Neural crest cell (in vitro differentiated cells): ENCODE measurements around the gene CCDC34. TPM values are rescaled to one million over a fixed set of nuclear protein-coding genes. Genes with fewer than 3 reads are reported as not detected.

Source experiments
- DNase-seq: peaks from one replicate; pipeline ENCODE4 v3.0.0; 2021; ENCODE audit warnings: low read depth, mixed read lengths, low spot score
- H3K27ac Mint-ChIP-seq: one replicate; pipeline ENCODE4 v1.8.0; 2021; ENCODE audit warnings: mild to moderate bottlenecking, mixed read lengths; ENCODE audit not compliant: unreplicated experiment
- H3K27me3 Mint-ChIP-seq: 2 replicates; pipeline ENCODE4 v1.8.0; 2021; ENCODE audit warnings: low read depth, mild to moderate bottlenecking, mixed read lengths
- H3K36me3 Mint-ChIP-seq: 2 replicates; pipeline ENCODE4 v1.8.0; 2021; ENCODE audit warnings: low read depth, mild to moderate bottlenecking, mixed read lengths
- H3K4me1 Mint-ChIP-seq: 2 replicates; pipeline ENCODE4 v1.8.0; 2021; ENCODE audit warnings: mixed read lengths
- H3K4me3 Mint-ChIP-seq: one replicate; pipeline ENCODE4 v1.8.0; 2021; ENCODE audit warnings: mild to moderate bottlenecking, mixed read lengths
- H3K9me3 Mint-ChIP-seq: 2 replicates; pipeline ENCODE4 v1.8.0; 2021; ENCODE audit warnings: mixed read lengths
- total RNA-seq: library from RNA; stranded (reverse); gene quantifications from 2 replicates; pipeline ENCODE4 v1.2.1, GENCODE V29; 2021
- TF ChIP-seq, protein P1 (sequence below): fragments of 200-600 bp; sonication (generic); conservative IDR thresholded peaks from 2 replicates; pipeline ENCODE4 v1.5.0; 2021; ENCODE audit warnings: antibody characterized with exemption, mild to moderate bottlenecking

Gene CCDC34
- total RNA-seq, 1 donor from 2014 or later: 38.6 TPM

DNA sequence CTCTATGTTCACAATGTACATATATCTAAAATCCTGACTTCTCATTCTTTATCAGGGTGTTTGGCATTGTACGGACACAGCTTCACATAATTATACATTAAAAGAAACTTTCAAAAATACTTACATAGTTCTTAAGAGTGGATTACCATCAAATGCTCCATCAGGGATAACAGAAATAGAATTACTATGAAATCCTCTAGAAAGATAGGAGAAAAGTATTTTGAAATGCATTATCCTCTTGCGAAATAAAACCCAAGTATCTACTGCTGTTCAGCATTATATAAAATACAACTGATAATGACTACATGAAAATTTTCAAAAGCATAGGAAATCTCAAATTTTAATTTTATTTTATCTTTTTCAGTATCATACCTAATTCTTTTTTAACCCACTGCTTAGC is 17.8 kb upstream of the CCDC34 start:
- TF ChIP-seq, protein P1, sequence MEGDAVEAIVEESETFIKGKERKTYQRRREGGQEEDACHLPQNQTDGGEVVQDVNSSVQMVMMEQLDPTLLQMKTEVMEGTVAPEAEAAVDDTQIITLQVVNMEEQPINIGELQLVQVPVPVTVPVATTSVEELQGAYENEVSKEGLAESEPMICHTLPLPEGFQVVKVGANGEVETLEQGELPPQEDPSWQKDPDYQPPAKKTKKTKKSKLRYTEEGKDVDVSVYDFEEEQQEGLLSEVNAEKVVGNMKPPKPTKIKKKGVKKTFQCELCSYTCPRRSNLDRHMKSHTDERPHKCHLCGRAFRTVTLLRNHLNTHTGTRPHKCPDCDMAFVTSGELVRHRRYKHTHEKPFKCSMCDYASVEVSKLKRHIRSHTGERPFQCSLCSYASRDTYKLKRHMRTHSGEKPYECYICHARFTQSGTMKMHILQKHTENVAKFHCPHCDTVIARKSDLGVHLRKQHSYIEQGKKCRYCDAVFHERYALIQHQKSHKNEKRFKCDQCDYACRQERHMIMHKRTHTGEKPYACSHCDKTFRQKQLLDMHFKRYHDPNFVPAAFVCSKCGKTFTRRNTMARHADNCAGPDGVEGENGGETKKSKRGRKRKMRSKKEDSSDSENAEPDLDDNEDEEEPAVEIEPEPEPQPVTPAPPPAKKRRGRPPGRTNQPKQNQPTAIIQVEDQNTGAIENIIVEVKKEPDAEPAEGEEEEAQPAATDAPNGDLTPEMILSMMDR: no peak
- Mint-ChIP-seq H3K27me3 (no peaks in the 10 kb centered on the region), H3K9me3 (no peaks in the 10 kb centered on the region), H3K4me3 (no peak overlapping the region), H3K36me3 (peaks cover 17% of the 10 kb centered on the region), H3K27ac (no peak overlapping the region), H3K4me1 (no peaks in the 10 kb centered on the region)
- no peak for DNase-seq

DNA sequence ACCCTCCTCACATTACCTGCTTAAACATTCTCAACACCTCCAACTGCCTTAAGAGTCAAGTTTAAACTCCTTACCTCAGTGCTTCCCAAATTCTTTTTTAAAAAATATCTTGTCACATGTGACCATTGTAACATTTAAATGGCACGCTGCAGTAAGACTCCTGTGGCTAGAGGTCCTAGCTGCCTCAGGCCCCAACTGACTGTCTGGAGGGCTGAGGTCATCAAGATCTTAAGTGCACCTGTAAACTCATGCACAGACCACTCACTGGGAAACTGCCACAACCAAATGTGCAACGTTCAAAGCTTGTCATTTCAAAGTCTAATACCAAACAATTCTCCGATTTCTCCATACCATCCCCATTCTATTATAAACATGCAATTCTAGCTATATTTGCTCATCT is 16.4 kb upstream of the CCDC34 start:
- DNase-seq: no peak
- H3K27me3 Mint-ChIP-seq: no peaks in the 10 kb centered on the region
- no peak overlapping the region for H3K4me3 Mint-ChIP-seq
- H3K27ac Mint-ChIP-seq: no peak overlapping the region
- TF ChIP-seq, protein P1: no peak
- no peaks in the 10 kb centered on the region for H3K4me1 Mint-ChIP-seq
- no peaks in the 10 kb centered on the region for H3K9me3 Mint-ChIP-seq
- peaks cover 14% of the 10 kb centered on the region for H3K36me3 Mint-ChIP-seq

DNA sequence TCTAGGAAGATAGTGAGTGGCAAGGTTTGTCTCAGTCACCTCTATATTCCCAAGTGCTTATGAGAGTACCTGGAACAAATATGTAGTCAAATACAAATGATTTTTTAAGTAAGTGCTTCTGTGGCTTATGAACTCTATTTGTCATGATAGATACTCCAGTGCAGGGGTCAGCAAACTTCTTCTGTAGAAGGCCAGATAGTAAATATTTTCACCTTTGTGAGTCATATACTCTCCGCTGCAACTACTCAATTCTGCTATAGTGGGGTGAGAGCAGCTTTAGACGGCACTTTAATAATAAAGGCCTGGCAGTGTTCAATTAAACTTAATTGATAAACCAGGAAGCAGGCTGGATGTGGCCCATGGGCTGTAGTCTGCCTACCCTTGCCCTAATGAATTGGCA is 12.4 kb upstream of the CCDC34 start:
- no peaks in the 10 kb centered on the region for H3K4me1 Mint-ChIP-seq
- peaks cover 3% of the 10 kb centered on the region for H3K36me3 Mint-ChIP-seq
- no peak for DNase-seq
- H3K27me3 Mint-ChIP-seq: no peaks in the 10 kb centered on the region
- TF ChIP-seq, protein P1: no peak
- no peak overlapping the region for H3K4me3 Mint-ChIP-seq
- no peaks in the 10 kb centered on the region for H3K9me3 Mint-ChIP-seq
- H3K27ac Mint-ChIP-seq: no peak overlapping the region

DNA sequence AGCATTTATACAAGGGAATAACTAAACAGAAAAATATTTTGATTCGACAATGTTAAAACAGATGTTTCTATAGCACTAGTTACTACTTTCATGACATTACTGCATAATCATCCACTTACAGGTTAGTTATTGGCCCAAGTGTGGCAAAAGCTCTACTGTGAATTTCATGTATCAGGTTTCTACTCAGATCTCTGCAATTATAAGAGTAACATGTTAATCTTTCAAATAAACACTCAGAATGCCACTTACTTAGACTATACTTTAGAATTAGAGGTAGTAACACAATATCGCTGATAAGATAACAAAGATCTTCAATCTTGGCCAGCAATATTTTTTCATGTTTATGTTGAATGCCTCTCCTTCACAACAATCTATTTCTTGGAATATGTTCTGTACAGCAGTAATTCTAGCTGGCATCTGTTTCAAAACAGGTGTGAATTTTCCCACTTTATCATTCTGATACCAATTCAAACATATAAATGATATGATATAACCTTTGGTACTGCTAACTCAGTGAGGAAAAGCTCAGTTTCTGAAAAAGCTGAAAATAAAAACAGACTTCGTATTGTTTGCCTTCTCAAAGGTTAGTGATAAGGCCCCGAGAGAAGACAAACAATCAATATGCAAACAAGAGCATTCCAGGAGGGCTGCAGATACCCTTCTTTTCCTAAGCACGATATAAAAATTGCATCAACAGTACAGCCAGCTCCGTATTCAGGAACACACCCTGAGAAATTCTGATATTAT is 11.0 kb upstream of the CCDC34 start:
- Mint-ChIP-seq H3K27ac (no peak overlapping the region), H3K4me3 (no peak overlapping the region), H3K36me3 (no peaks in the 10 kb centered on the region), H3K4me1 (no peaks in the 10 kb centered on the region), H3K27me3 (no peaks in the 10 kb centered on the region), H3K9me3 (no peaks in the 10 kb centered on the region)
- TF ChIP-seq, protein P1: no peak
- DNase-seq: no peak

DNA sequence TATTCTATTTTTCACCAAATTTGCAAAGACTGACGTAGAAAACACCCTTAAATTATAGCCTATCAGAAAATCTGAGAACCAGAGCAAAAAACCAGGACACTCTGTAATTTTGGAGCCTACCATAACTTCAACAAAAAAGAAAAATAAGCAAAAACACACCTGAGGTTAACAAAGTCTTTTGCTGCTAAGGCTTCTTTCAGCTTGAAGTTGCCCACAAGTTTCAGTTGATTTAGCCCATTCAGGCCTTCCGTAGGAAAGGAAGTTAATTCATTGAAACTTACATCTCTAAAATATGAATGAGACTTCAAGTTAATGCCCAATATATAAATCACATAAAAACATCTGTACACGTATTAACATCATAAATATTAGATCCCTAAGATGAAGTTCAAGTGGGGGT is 10.4 kb upstream of the CCDC34 start:
- H3K36me3 Mint-ChIP-seq: no peaks in the 10 kb centered on the region
- no peaks in the 10 kb centered on the region for H3K4me1 Mint-ChIP-seq

More for the DNA sequence above, 10.4 kb upstream of the CCDC34 start:
- Mint-ChIP-seq H3K4me3 (no peak overlapping the region), H3K9me3 (no peaks in the 10 kb centered on the region), H3K27ac (no peak overlapping the region), H3K27me3 (no peaks in the 10 kb centered on the region)
- no peak for DNase-seq
- TF ChIP-seq, protein P1: no peak
